GM12878 (cell line): ENCODE measurements around the gene ADGRG7. TPM values are rescaled to one million over a fixed set of nuclear protein-coding genes. Genes with fewer than 3 reads are reported as not detected.

Experiments used
- BCL3 ChIP-seq: IDR thresholded peaks from 2 replicates; pipeline ENCODE4 v1.6.1; 2011; ENCODE audit warnings: borderline replicate concordance, low read depth, mild to moderate bottlenecking, moderate library complexity, low read length; ENCODE audit not compliant: insufficient read depth, poor library complexity, severe bottlenecking
- CBFB ChIP-seq: IDR thresholded peaks from 2 replicates; pipeline ENCODE4 v1.6.1; 2016; ENCODE audit warnings: antibody characterized with exemption, low read depth
- CEBPZ ChIP-seq: fragments of 150-350 bp; IDR thresholded peaks from 2 replicates; pipeline ENCODE4 v1.6.1; 2016; ENCODE audit warnings: low read depth, low read length
- CTCF ChIP-seq, 3 experiments: IDR thresholded peaks in 2 of 3; conservative IDR thresholded peaks in 1 of 3; 2 replicates each; pipeline ENCODE4 v1.5.1; 2011; ENCODE audit warnings: low read depth in 3 of 3, low read length in 3 of 3, mild to moderate bottlenecking in 3 of 3, control low read depth in 2 of 3, moderate library complexity in 2 of 3, inconsistent platforms in 1 of 3, mixed read lengths in 1 of 3; ENCODE audit not compliant: control insufficient read depth in 2 of 3, insufficient read depth in 1 of 3; ENCODE audit errors: extremely low read depth in 1 of 3
- CUX1 ChIP-seq: IDR thresholded peaks from 2 replicates; pipeline ENCODE4 v1.6.1; 2012; ENCODE audit warnings: improper control_type of control experiment, low read depth, low read length; ENCODE audit not compliant: insufficient replicate concordance
- HDAC6 ChIP-seq: fragments of 200-600 bp; sonication (generic); IDR thresholded peaks from one replicate; pipeline ENCODE4 v1.8.0; 2017; ENCODE audit warnings: antibody characterized with exemption; ENCODE audit not compliant: unreplicated experiment
- JUND ChIP-seq: IDR thresholded peaks from 2 replicates; pipeline ENCODE4 v1.6.1; 2012; ENCODE audit warnings: low read depth, mild to moderate bottlenecking, low read length, improper control_type of control experiment, moderate library complexity
- MTA2 ChIP-seq: fragments of 450-650 bp; IDR thresholded peaks from 2 replicates; pipeline ENCODE4 v1.6.1; 2016; ENCODE audit warnings: low read depth, mild to moderate bottlenecking, moderate library complexity
- MXI1 ChIP-seq: fragments of 150-350 bp; IDR thresholded peaks from 2 replicates; pipeline ENCODE4 v1.6.1; 2011; ENCODE audit warnings: low read depth, mild to moderate bottlenecking, inconsistent platforms, low read length, improper control_type of control experiment
- PAX8 ChIP-seq: fragments of 450-650 bp; IDR thresholded peaks from 2 replicates; pipeline ENCODE4 v1.6.1; 2017; ENCODE audit warnings: mild to moderate bottlenecking, moderate library complexity
- RAD21 ChIP-seq: IDR thresholded peaks from 2 replicates; pipeline ENCODE4 v1.6.1; 2011; ENCODE audit warnings: mild to moderate bottlenecking, low read depth, low read length, moderate library complexity; ENCODE audit not compliant: insufficient read depth
- RCOR1 ChIP-seq: conservative IDR thresholded peaks from 2 replicates; pipeline ENCODE4 v1.6.1; 2012; ENCODE audit warnings: low read depth, low read length, improper control_type of control experiment
- USF1 ChIP-seq: IDR thresholded peaks from 2 replicates; pipeline ENCODE4 v1.6.1; 2011; ENCODE audit warnings: borderline replicate concordance, low read depth, mild to moderate bottlenecking, moderate library complexity, mixed read lengths, low read length; ENCODE audit not compliant: insufficient read depth; ENCODE audit errors: extremely low read length
- WRNIP1 ChIP-seq: IDR thresholded peaks from 2 replicates; pipeline ENCODE4 v1.6.1; 2011; ENCODE audit warnings: low read depth, low read length, improper control_type of control experiment, borderline replicate concordance
- polyA plus RNA-seq, 11 experiments: library from polyadenylated mRNA; depleted of rRNA in 4 of 11; unstranded in 6 of 11; stranded (reverse) in 5 of 11; fragments of >200 nt; fragmentation: Nextera tagmentation in 4 of 11; fragmentation: Illumina TruSeq in 1 of 11; extraction: Ambion mirVana in 4 of 11; extraction: Trizol in 1 of 11; gene quantifications; 1 replicate in 1 of 11; 2 replicates in 10 of 11; pipeline versions ENCODE4 v1.2.1 to v1.2.3, GENCODE V29; 2011 to 2016; ENCODE audit warnings: inconsistent platforms in 2 of 11, missing spikeins in 2 of 11, low read depth in 1 of 11
- total RNA-seq, 4 experiments: library from RNA; depleted of rRNA in 3 of 4; stranded (reverse); fragments of >200 nt in 3 of 4; fragmentation: Illumina TruSeq in 1 of 4; extraction: Trizol in 1 of 4; gene quantifications; 2 replicates each; pipeline versions ENCODE4 v1.2.1 to v1.2.3, GENCODE V29; 2013 to 2021

ADGRG7 gene
- total and polyA plus RNA-seq, 10 of the 15 experiments (the other 5 are each of a cell fraction or from before 2014, with no cell fraction given) = 0.02 to 0.21 (median 0.14) TPM; not detected in 7

- no peak for TF ChIP-seq CEBPZ
- TF ChIP-seq BCL3 = no peak
- TF ChIP-seq RCOR1 = no peak
- no peak for TF ChIP-seq CBFB
- TF ChIP-seq CUX1 = no peak
- no peak for TF ChIP-seq MXI1
- no peak for TF ChIP-seq JUND
- TF ChIP-seq WRNIP1 = no peak
- 0 out of 2 replicates have a peak, but pooled peaks have one; percentile 26 for TF ChIP-seq MTA2
- no peak for TF ChIP-seq PAX8
- no peak for TF ChIP-seq HDAC6
- TF ChIP-seq RAD21 = peak; percentile 31; the same call in 1 of the 2 replicates
- no peak for TF ChIP-seq USF1
- peak; percentile 12 to 56 (median 17); a peak in 2 of 6 replicates for TF ChIP-seq CTCF (IDR thresholded peaks at IDR 0.05 in 2 of 3, conservative IDR thresholded peaks at IDR 0.05 in 1 of 3; ENCODE audit: control insufficient read depth in 2 of 3, extremely low read depth in 1 of 3, insufficient read depth in 1 of 3, low read depth in 3 of 3, low read length in 3 of 3)
These were observed 25.3 kb downstream of the ADGRG7 start (continued) for GRCh38 chr3:100634493-100635272.
